Measurements from ENCODE around the gene ELMO1.

GRCh38 chr7:36825501-36825900 is 623.2 kb downstream of the ELMO1 start:
- no peak for TF ChIP-seq CTCF (IDR thresholded peaks at IDR 0.05)
- no peak for TF ChIP-seq ZFX (IDR thresholded peaks at IDR 0.05; ENCODE audit: borderline replicate concordance)

Measured in 22Rv1 (cell line).